PC-3 (cell line): ENCODE measurements around the gene DPEP1.

Source experiments
- EZH2 ChIP-seq: fragments of 300-600 bp; sonication (generic); IDR thresholded peaks from one replicate; pipeline ENCODE4 v1.6.1; 2017; ENCODE audit warnings: antibody characterized with exemption, mild to moderate bottlenecking, low read length; ENCODE audit not compliant: unreplicated experiment
- EZH2phosphoT487 ChIP-seq: fragments of 300-600 bp; sonication (generic); IDR thresholded peaks from 2 replicates; pipeline ENCODE4 v1.6.1; 2018; ENCODE audit warnings: mild to moderate bottlenecking, antibody characterized with exemption, low read length, borderline replicate concordance
- TF ChIP-seq, protein P1 (sequence below): fragments of 300-600 bp; sonication (generic); conservative IDR thresholded peaks from 2 replicates; pipeline ENCODE4 v1.5.1; 2017; ENCODE audit warnings: antibody characterized with exemption, low read depth, mild to moderate bottlenecking, low read length

DNA sequence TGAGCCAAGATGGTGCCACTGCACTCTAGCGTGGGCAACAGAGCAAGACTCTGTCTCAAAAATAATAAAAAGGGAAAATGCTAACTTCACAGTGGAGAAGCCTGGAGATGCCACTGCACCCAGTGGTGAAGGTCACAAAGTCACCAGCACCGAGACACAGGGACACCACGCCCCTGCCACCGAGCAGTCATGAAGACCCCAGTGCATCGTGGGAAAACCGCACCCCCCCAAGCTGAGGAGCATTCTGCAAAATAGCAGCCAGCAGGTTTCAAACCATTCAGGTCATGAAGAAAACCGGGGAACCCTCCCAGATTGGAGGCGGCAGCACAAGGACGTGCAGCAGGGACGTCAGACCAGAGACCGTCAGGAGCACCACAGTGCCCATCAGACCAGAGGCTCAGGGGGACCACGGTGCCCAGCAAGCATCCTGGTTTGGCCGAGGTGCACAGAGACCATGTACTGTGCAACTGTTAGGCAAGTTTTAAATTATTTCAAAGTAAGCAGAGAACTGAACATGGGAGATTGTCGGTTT, 30.4 kb downstream of the DPEP1 start:
- TF ChIP-seq, protein P1, sequence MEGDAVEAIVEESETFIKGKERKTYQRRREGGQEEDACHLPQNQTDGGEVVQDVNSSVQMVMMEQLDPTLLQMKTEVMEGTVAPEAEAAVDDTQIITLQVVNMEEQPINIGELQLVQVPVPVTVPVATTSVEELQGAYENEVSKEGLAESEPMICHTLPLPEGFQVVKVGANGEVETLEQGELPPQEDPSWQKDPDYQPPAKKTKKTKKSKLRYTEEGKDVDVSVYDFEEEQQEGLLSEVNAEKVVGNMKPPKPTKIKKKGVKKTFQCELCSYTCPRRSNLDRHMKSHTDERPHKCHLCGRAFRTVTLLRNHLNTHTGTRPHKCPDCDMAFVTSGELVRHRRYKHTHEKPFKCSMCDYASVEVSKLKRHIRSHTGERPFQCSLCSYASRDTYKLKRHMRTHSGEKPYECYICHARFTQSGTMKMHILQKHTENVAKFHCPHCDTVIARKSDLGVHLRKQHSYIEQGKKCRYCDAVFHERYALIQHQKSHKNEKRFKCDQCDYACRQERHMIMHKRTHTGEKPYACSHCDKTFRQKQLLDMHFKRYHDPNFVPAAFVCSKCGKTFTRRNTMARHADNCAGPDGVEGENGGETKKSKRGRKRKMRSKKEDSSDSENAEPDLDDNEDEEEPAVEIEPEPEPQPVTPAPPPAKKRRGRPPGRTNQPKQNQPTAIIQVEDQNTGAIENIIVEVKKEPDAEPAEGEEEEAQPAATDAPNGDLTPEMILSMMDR, result no peak
- TF ChIP-seq EZH2 (no peak), EZH2phosphoT487 (no peak)
